Activated B cell treated with CpG ODN at 0.5 μM for 24 hours (primary cell): ENCODE measurements around the gene STK17A. TPM values are rescaled to one million over a fixed set of nuclear protein-coding genes. Genes with fewer than 3 reads are reported as not detected.

Experiments
- ATAC-seq: fragments of 200-7000 bp; cut with Tn5 transposase; one replicate; pipeline ENCODE4 v1.10.0; 2021; ENCODE audit warnings: low read depth, mild to moderate bottlenecking, moderate library complexity
- CTCF ChIA-PET: fragments of 350-600 bp; sonication (Branson Sonifier 250); formaldehyde crosslinking; loops from one replicate; lab custom pipeline; 2021; ENCODE audit warnings: antibody characterized with exemption; lab: Charles Lee
- POLR2A ChIA-PET: fragments of 350-600 bp; sonication (Branson Sonifier 250); formaldehyde crosslinking; loops from one replicate; lab custom pipeline; 2021; ENCODE audit warnings: antibody characterized with exemption; lab: Charles Lee
- DNase-seq: peaks from one replicate; pipeline ENCODE4 v3.0.0; 2022
- H3K27ac Mint-ChIP-seq: one replicate; pipeline ENCODE4 v1.8.0; 2020; ENCODE audit warnings: mixed read lengths
- H3K27me3 Mint-ChIP-seq: one replicate; pipeline ENCODE4 v1.8.0; 2021; ENCODE audit warnings: mixed read lengths
- H3K36me3 Mint-ChIP-seq: one replicate; pipeline ENCODE4 v1.8.0; 2021; ENCODE audit warnings: low read depth, mixed read lengths
- H3K4me1 Mint-ChIP-seq: one replicate; pipeline ENCODE4 v1.8.0; 2021; ENCODE audit warnings: mixed read lengths
- H3K4me3 Mint-ChIP-seq: one replicate; pipeline ENCODE4 v1.8.0; 2020; ENCODE audit warnings: mild to moderate bottlenecking, mixed read lengths
- H3K9me3 Mint-ChIP-seq: one replicate; pipeline ENCODE4 v1.8.0; 2020; ENCODE audit warnings: mixed read lengths
- CTCF ChIP-seq: fragments of 200-600 bp; IDR thresholded peaks from one replicate; pipeline ENCODE4 v1.8.0; 2022; ENCODE audit warnings: antibody characterized with exemption, mild to moderate bottlenecking
- intact Hi-C: fragments of 100-400 bp; cut with micrococcal nuclease; formaldehyde crosslinking; loops from one replicate; pipeline ENCODE4 v1.15.1; 2024
- total RNA-seq: library from RNA; stranded (reverse); gene quantifications from 2 replicates; pipeline ENCODE4 v1.2.3, GENCODE V29; 2022

STK17A gene
- total RNA-seq, 1 donor from 2014 or later = 68.6 TPM

GRCh38 chr7:43631559-43631958 lies 48.7 kb downstream of the STK17A start:
- Mint-ChIP-seq H3K36me3 (peaks cover 91% of the 10 kb centered on the region), H3K27ac (peak overlapping the region; percentile 70), H3K4me3 (no peak overlapping the region), H3K27me3 (no peaks in the 10 kb centered on the region), H3K9me3 (no peaks in the 10 kb centered on the region), H3K4me1 (peaks cover 75% of the 10 kb centered on the region)
- no peak for TF ChIP-seq CTCF
- ChIA-PET POLR2A (interaction anchor here (0.8 to 3.9 kb wide), 3 partner anchors 14 to 40 kb away, joined by 3 to 15 read pairs (median 5); no protein-coding TSS in a partner anchor), CTCF (interaction anchor here (1.0 kb wide), 1 partner anchor 49 kb away, joined by 4 read pairs; the partner anchor contains the start of gene STK17A)
- ATAC-seq = no peak
- DNase-seq = no peak
- intact Hi-C loops = no loop called here

- ChIA-PET CTCF (interaction anchor here (0.6 to 3.2 kb wide), 3 partner anchors 20 to 67 kb away, joined by 3 to 15 read pairs (median 3); partner anchors contain the start of gene STK17A), POLR2A (interaction anchor here (1.0 to 1.2 kb wide), 2 partner anchors 11 to 15 kb away, joined by 3 to 4 read pairs; no protein-coding TSS in a partner anchor)
- no peak for TF ChIP-seq CTCF
- Mint-ChIP-seq H3K27ac (peak overlapping the region; percentile 42), H3K27me3 (no peaks in the 10 kb centered on the region), H3K4me3 (no peak overlapping the region), H3K4me1 (peaks cover 75% of the 10 kb centered on the region), H3K9me3 (no peaks in the 10 kb centered on the region), H3K36me3 (peaks cover 91% of the 10 kb centered on the region)
- DNase-seq = no peak
- intact Hi-C loops = no loop called here
- ATAC-seq = no peak
Observed at GRCh38 chr7:43632746-43633145, 49.8 kb downstream of the STK17A start.

GRCh38 chr7:43634384-43634783 lies 51.5 kb downstream of the STK17A start:
- ChIA-PET POLR2A (interaction anchor here (0.9 to 1.3 kb wide), 3 partner anchors 11 to 52 kb away, joined by 3 to 9 read pairs (median 4); partner anchors contain the start of gene STK17A), CTCF (interaction anchor here (3.2 kb wide), 1 partner anchor 52 kb away, joined by 15 read pairs; the partner anchor contains the start of gene STK17A)
- Mint-ChIP-seq H3K27ac (peak overlapping the region; percentile 9), H3K4me1 (peaks cover 74% of the 10 kb centered on the region), H3K4me3 (no peak overlapping the region), H3K27me3 (no peaks in the 10 kb centered on the region), H3K36me3 (peaks cover 83% of the 10 kb centered on the region), H3K9me3 (no peaks in the 10 kb centered on the region)
- TF ChIP-seq CTCF = no peak
- no peak for ATAC-seq
- intact Hi-C loops = loop anchor here (1.0 kb wide), 1 partner anchor 11 kb away; no protein-coding TSS in a partner anchor
- no peak for DNase-seq

- Mint-ChIP-seq H3K4me3 (no peak overlapping the region), H3K27me3 (no peaks in the 10 kb centered on the region), H3K27ac (no peak overlapping the region), H3K9me3 (no peaks in the 10 kb centered on the region), H3K4me1 (peaks cover 73% of the 10 kb centered on the region), H3K36me3 (peaks cover 87% of the 10 kb centered on the region)
- intact Hi-C loops = no loop called here
- ChIA-PET POLR2A (no interaction called here), CTCF (interaction anchor here (1.5 to 1.8 kb wide), 2 partner anchors 53 to 64 kb away, joined by 6 to 7 read pairs; partner anchors contain the start of gene STK17A)
- no peak for DNase-seq
- TF ChIP-seq CTCF = no peak
- no peak for ATAC-seq
Observed at GRCh38 chr7:43636093-43636492, 53.2 kb downstream of the STK17A start.

GRCh38 chr7:43637114-43637806 lies 54.4 kb downstream of the STK17A start:
- peak overlapping the region; percentile 70 for H3K27ac Mint-ChIP-seq
- no peak overlapping the region for H3K4me3 Mint-ChIP-seq
- peaks cover 71% of the 10 kb centered on the region for H3K4me1 Mint-ChIP-seq
- ChIA-PET POLR2A (interaction anchor here (0.6 to 3.7 kb wide), 4 partner anchors 11 to 65 kb away, joined by 3 to 22 read pairs (median 11); partner anchors contain the start of gene STK17A), CTCF (interaction anchor here (1.5 to 5.3 kb wide), 3 partner anchors 55 to 63 kb away, joined by 6 to 36 read pairs (median 7); partner anchors contain the start of gene STK17A)
- intact Hi-C loops = no loop called here
- H3K36me3 Mint-ChIP-seq = peaks cover 84% of the 10 kb centered on the region
- no peak for TF ChIP-seq CTCF
- ATAC-seq (no peak), DNase-seq (no peak)
- no peaks in the 10 kb centered on the region for H3K27me3 Mint-ChIP-seq
- H3K9me3 Mint-ChIP-seq = no peaks in the 10 kb centered on the region
